SK-N-SH treated with all-trans-retinoic acid at 6 μM for 48 hours (cell line): Measurements from ENCODE around the gene KRT78.
"Not testable (repeated sequence)": the region's sequence is repeated elsewhere in the genome, so short reads cannot be mapped to it uniquely, and the experiment has no call there.

Source experiments
- ATAC-seq: fragments of 200-7000 bp; cut with Tn5 transposase; 3 replicates; pipeline ENCODE4 v1.9.1; 2020; ENCODE audit warnings: mild to moderate bottlenecking, moderate library complexity
- ARNTL ChIP-seq: fragments of 450-650 bp; formaldehyde crosslinking; IDR thresholded peaks from 2 replicates; pipeline ENCODE4 v1.5.0; 2020; ENCODE audit warnings: low read depth, mild to moderate bottlenecking, moderate library complexity, borderline replicate concordance
- BACH2 ChIP-seq: fragments of 250-450 bp; sonication (Bioruptor Pico); IDR thresholded peaks from 2 replicates; pipeline ENCODE4 v1.9.0; 2021; ENCODE audit warnings: mild to moderate bottlenecking, borderline replicate concordance
- CSDC2 ChIP-seq: fragments of 250-450 bp; sonication (Bioruptor Pico); IDR thresholded peaks from 2 replicates; pipeline ENCODE4 v1.5.0; 2020; ENCODE audit warnings: mild to moderate bottlenecking, moderate library complexity
- ESRRG ChIP-seq: fragments of 250-450 bp; sonication (Bioruptor Pico); IDR thresholded peaks from 2 replicates; pipeline ENCODE4 v1.6.1; 2021; ENCODE audit warnings: mild to moderate bottlenecking
- GLIS3 ChIP-seq: fragments of 250-450 bp; sonication (Bioruptor Pico); IDR thresholded peaks from 2 replicates; pipeline ENCODE4 v1.5.0; 2020; ENCODE audit warnings: mild to moderate bottlenecking, moderate library complexity
- ISL1 ChIP-seq: fragments of 250-450 bp; sonication (Bioruptor Pico); IDR thresholded peaks from 2 replicates; pipeline ENCODE4 v2.1.2; 2022; ENCODE audit warnings: mild to moderate bottlenecking, moderate library complexity
- OSR1 ChIP-seq: fragments of 250-450 bp; sonication (Bioruptor Pico); IDR thresholded peaks from 2 replicates; pipeline ENCODE4 v1.8.0; 2022; ENCODE audit warnings: moderate library complexity, mild to moderate bottlenecking, inconsistent platforms
- PPARA ChIP-seq: fragments of 250-450 bp; sonication (Bioruptor Pico); IDR thresholded peaks from 2 replicates; pipeline ENCODE4 v1.5.0; 2020; ENCODE audit warnings: mild to moderate bottlenecking, borderline replicate concordance
- RARB ChIP-seq: fragments of 250-450 bp; sonication (Bioruptor Pico); IDR thresholded peaks from 2 replicates; pipeline ENCODE4 v1.8.0; 2021; ENCODE audit warnings: mild to moderate bottlenecking, moderate library complexity
- SNAI2 ChIP-seq: fragments of 250-450 bp; sonication (Bioruptor Pico); IDR thresholded peaks from 2 replicates; pipeline ENCODE4 v1.5.0; 2020; ENCODE audit warnings: mild to moderate bottlenecking, moderate library complexity
- TCF4 ChIP-seq: fragments of 250-450 bp; sonication (Bioruptor Pico); IDR thresholded peaks from 2 replicates; pipeline ENCODE4 v1.8.0; 2021; ENCODE audit warnings: mild to moderate bottlenecking, moderate library complexity, borderline replicate concordance
- TOX ChIP-seq: fragments of 250-450 bp; sonication (Bioruptor Pico); IDR thresholded peaks from 2 replicates; pipeline ENCODE4 v1.8.0; 2021; ENCODE audit warnings: mild to moderate bottlenecking, moderate library complexity, borderline replicate concordance
- ZC3H10 ChIP-seq: fragments of 250-450 bp; sonication (Bioruptor Pico); IDR thresholded peaks from 2 replicates; pipeline ENCODE4 v1.5.1; 2021; ENCODE audit warnings: mild to moderate bottlenecking, moderate library complexity
- ZFP3 ChIP-seq: fragments of 250-450 bp; sonication (Bioruptor Pico); IDR thresholded peaks from 2 replicates; pipeline ENCODE4 v1.5.0; 2020; ENCODE audit warnings: mild to moderate bottlenecking, moderate library complexity
- ZFP30 ChIP-seq: fragments of 450-650 bp; formaldehyde crosslinking; IDR thresholded peaks from 2 replicates; pipeline ENCODE4 v1.5.0; 2022; ENCODE audit warnings: mild to moderate bottlenecking, moderate library complexity
- ZNF565 ChIP-seq: fragments of 450-650 bp; formaldehyde crosslinking; conservative IDR thresholded peaks from 2 replicates; pipeline ENCODE4 v1.5.0; 2020; ENCODE audit warnings: low read depth, mild to moderate bottlenecking, moderate library complexity
- ZNF70 ChIP-seq: fragments of 450-650 bp; formaldehyde crosslinking; IDR thresholded peaks from 2 replicates; pipeline ENCODE4 v1.5.0; 2020; ENCODE audit warnings: mild to moderate bottlenecking, moderate library complexity
- ZNF8 ChIP-seq: fragments of 450-650 bp; formaldehyde crosslinking; IDR thresholded peaks from 2 replicates; pipeline ENCODE4 v1.5.0; 2020; ENCODE audit warnings: mild to moderate bottlenecking, moderate library complexity
- TF ChIP-seq, protein P1 (sequence below): fragments of 250-450 bp; sonication (Bioruptor Pico); IDR thresholded peaks from 2 replicates; pipeline ENCODE4 v1.8.0; 2020; ENCODE audit warnings: mild to moderate bottlenecking, moderate library complexity, borderline replicate concordance
- TF ChIP-seq, protein P2 (sequence below): fragments of 250-450 bp; sonication (Bioruptor Pico); IDR thresholded peaks from 2 replicates; pipeline ENCODE4 v1.5.0; 2020; ENCODE audit warnings: mild to moderate bottlenecking, moderate library complexity
- TF ChIP-seq, protein P3 (sequence below): fragments of 250-450 bp; sonication (Bioruptor Pico); IDR thresholded peaks from 2 replicates; pipeline ENCODE4 v1.5.1; 2021; ENCODE audit warnings: mild to moderate bottlenecking, moderate library complexity
- TF ChIP-seq, protein P4 (sequence below): fragments of 250-450 bp; sonication (Bioruptor Pico); IDR thresholded peaks from 2 replicates; pipeline ENCODE4 v1.5.1; 2020; ENCODE audit warnings: low read depth, mild to moderate bottlenecking, moderate library complexity

Gene KRT78

DNA sequence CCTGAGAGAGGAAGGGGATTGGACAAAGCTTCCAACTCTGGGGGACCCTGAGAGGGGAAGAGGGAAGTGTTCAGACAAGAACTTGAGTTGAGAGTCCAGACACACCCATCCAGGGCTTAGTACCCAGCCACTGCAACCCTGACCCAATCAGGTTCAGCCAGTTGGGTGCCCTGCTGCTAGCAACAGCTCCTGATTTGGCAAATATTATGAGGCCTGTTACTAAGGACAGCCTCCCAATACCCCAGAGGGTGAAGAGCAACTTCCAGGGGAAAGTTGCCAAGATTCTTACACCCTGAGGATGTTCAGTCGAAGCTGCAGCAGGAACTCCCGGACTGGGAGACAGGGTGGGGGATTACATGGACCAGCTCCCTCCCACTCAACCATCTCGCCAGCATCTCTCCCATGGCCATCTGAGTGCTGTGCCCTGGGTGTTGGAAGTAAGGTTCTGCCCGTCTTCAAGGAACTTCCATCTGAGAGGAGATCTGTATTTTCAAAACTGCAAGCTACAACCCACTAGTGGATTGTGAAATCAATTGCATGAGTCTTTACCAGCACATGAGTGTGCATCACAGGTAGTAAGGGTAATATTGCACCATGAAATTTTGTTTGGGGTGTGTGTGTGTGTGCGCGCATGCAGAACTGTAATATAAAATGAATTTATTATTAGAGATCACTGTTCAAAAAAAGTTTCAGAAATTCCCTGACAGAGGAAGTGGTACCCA, 11.5 kb upstream of the KRT78 start (continued):
- TF ChIP-seq, protein P1, sequence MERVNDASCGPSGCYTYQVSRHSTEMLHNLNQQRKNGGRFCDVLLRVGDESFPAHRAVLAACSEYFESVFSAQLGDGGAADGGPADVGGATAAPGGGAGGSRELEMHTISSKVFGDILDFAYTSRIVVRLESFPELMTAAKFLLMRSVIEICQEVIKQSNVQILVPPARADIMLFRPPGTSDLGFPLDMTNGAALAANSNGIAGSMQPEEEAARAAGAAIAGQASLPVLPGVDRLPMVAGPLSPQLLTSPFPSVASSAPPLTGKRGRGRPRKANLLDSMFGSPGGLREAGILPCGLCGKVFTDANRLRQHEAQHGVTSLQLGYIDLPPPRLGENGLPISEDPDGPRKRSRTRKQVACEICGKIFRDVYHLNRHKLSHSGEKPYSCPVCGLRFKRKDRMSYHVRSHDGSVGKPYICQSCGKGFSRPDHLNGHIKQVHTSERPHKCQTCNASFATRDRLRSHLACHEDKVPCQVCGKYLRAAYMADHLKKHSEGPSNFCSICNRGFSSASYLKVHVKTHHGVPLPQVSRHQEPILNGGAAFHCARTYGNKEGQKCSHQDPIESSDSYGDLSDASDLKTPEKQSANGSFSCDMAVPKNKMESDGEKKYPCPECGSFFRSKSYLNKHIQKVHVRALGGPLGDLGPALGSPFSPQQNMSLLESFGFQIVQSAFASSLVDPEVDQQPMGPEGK (CRISPR knock-in tag) = no peak
- no peak for TF ChIP-seq ESRRG
- no peak for TF ChIP-seq ISL1 (CRISPR knock-in tag)
- TF ChIP-seq ZC3H10 (CRISPR knock-in tag) = no peak
- no peak for TF ChIP-seq ZNF8 (CRISPR knock-in tag)
- TF ChIP-seq TOX (CRISPR knock-in tag) = no peak
- TF ChIP-seq GLIS3 (CRISPR knock-in tag) = no peak
- no peak for TF ChIP-seq ZFP3
- TF ChIP-seq, protein P2, sequence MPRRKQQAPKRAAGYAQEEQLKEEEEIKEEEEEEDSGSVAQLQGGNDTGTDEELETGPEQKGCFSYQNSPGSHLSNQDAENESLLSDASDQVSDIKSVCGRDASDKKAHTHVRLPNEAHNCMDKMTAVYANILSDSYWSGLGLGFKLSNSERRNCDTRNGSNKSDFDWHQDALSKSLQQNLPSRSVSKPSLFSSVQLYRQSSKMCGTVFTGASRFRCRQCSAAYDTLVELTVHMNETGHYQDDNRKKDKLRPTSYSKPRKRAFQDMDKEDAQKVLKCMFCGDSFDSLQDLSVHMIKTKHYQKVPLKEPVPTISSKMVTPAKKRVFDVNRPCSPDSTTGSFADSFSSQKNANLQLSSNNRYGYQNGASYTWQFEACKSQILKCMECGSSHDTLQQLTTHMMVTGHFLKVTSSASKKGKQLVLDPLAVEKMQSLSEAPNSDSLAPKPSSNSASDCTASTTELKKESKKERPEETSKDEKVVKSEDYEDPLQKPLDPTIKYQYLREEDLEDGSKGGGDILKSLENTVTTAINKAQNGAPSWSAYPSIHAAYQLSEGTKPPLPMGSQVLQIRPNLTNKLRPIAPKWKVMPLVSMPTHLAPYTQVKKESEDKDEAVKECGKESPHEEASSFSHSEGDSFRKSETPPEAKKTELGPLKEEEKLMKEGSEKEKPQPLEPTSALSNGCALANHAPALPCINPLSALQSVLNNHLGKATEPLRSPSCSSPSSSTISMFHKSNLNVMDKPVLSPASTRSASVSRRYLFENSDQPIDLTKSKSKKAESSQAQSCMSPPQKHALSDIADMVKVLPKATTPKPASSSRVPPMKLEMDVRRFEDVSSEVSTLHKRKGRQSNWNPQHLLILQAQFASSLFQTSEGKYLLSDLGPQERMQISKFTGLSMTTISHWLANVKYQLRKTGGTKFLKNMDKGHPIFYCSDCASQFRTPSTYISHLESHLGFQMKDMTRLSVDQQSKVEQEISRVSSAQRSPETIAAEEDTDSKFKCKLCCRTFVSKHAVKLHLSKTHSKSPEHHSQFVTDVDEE (CRISPR knock-in tag) = no peak
- TF ChIP-seq ZNF565 (CRISPR knock-in tag) = no peak
- TF ChIP-seq TCF4 (CRISPR knock-in tag) = no peak

DNA sequence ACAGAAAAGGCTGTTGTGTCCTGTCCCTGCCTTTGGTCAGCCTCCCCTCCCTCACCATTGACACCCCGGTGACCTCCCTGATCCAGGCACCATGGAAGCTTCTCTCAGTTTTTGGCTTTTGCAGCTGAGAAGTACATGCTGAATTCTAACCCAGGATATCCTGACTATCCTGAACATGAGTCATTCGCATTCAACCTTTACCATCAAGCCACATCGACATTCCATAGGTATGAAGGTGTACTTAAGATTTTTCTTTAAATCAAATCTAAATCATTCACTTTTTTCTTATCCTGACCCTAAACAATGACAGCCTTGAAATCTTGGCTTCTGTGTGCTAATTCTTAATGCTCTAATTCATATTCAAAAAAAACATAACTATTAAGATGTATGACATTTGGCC, 8.7 kb upstream of the KRT78 start:
- no peak for TF ChIP-seq OSR1
- no peak for TF ChIP-seq ZNF70 (CRISPR knock-in tag)
- TF ChIP-seq CSDC2 (CRISPR knock-in tag) = no peak
- TF ChIP-seq PPARA (CRISPR knock-in tag) = no peak
- TF ChIP-seq RARB = no peak
- TF ChIP-seq BACH2 (CRISPR knock-in tag) = no peak
- no peak for TF ChIP-seq ISL1 (CRISPR knock-in tag)
- ATAC-seq = no peak

DNA sequence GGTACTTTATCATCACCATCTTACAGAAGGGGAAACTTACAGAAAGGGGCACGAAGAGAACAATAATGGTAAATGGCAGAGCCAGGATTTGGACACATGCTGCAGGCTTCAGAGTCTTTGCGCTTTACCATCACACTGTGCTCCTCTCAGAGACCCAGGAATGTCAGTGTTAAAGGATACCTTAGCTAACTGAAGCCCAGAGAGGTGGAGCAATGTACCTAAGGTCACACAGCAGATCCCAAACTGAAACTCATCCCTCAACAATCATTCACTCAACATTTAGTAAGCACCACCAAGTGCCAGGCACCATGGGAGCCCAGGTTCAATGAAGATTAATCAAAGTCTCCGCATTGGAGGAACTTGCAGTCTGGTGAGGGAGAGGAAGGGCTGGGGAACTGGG, 8.0 kb upstream of the KRT78 start:
- no peak for ATAC-seq
- no peak for TF ChIP-seq GLIS3 (CRISPR knock-in tag)

DNA sequence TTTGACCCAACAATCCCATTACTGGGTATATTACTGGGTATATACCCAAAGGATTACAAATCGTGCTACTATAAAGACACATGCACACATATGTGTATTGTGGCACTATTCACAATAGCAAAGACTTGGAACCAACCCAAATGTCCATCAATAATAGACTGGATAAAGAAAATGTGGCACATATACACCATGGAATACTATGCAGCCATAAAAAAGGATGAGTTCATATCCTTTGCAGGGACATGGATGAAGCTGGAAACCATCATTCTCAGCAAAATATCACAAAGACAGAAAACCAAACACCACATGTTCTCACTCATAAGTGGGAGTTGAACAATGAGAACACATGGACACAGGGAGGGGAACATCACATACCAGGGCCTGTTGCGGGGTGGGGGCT, 7.3 kb upstream of the KRT78 start:
- not testable (repeated sequence) for ATAC-seq

DNA sequence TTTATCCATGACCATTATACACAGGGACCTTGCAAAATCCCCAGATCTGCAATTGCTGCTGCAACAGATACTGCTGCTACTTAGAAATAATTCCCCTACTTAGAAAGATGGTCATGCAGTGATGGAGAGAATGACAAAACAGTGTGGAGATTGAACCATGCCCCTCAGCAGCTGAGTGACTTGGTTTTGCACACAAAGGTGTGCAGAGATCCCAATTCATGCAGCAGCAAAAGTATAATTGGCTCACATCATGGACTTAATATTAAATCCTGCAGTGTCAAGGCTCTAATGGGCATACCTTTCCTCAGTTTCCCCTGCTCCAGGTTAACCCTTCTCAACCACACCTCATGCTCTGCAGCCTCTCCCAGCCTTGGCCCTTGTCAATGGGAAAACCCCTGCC, 3.0 kb upstream of the KRT78 start:
- TF ChIP-seq GLIS3 (CRISPR knock-in tag) (no peak), ESRRG (no peak), ZFP30 (no peak), ZNF565 (CRISPR knock-in tag) (no peak), OSR1 (no peak), ZNF8 (CRISPR knock-in tag) (no peak), TOX (CRISPR knock-in tag) (no peak), ZFP3 (no peak), SNAI2 (CRISPR knock-in tag) (no peak), ISL1 (CRISPR knock-in tag) (no peak), PPARA (CRISPR knock-in tag) (no peak), BACH2 (CRISPR knock-in tag) (no peak), RARB (no peak), TCF4 (CRISPR knock-in tag) (no peak), ZC3H10 (CRISPR knock-in tag) (no peak), ARNTL (CRISPR knock-in tag) (no peak)
- TF ChIP-seq, protein P3, sequence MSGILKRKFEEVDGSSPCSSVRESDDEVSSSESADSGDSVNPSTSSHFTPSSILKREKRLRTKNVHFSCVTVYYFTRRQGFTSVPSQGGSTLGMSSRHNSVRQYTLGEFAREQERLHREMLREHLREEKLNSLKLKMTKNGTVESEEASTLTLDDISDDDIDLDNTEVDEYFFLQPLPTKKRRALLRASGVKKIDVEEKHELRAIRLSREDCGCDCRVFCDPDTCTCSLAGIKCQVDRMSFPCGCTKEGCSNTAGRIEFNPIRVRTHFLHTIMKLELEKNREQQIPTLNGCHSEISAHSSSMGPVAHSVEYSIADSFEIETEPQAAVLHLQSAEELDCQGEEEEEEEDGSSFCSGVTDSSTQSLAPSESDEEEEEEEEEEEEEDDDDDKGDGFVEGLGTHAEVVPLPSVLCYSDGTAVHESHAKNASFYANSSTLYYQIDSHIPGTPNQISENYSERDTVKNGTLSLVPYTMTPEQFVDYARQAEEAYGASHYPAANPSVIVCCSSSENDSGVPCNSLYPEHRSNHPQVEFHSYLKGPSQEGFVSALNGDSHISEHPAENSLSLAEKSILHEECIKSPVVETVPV = no peak
- TF ChIP-seq, protein P2 (CRISPR knock-in tag) = no peak
- TF ChIP-seq, protein P4, sequence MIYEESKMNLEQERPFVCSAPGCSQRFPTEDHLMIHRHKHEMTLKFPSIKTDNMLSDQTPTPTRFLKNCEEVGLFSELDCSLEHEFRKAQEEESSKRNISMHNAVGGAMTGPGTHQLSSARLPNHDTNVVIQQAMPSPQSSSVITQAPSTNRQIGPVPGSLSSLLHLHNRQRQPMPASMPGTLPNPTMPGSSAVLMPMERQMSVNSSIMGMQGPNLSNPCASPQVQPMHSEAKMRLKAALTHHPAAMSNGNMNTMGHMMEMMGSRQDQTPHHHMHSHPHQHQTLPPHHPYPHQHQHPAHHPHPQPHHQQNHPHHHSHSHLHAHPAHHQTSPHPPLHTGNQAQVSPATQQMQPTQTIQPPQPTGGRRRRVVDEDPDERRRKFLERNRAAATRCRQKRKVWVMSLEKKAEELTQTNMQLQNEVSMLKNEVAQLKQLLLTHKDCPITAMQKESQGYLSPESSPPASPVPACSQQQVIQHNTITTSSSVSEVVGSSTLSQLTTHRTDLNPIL = no peak
- TF ChIP-seq, all 23 proteins: peak for 0
- no peak for ATAC-seq
